ENCODE data around the gene SPX.

Gene SPX

DNA sequence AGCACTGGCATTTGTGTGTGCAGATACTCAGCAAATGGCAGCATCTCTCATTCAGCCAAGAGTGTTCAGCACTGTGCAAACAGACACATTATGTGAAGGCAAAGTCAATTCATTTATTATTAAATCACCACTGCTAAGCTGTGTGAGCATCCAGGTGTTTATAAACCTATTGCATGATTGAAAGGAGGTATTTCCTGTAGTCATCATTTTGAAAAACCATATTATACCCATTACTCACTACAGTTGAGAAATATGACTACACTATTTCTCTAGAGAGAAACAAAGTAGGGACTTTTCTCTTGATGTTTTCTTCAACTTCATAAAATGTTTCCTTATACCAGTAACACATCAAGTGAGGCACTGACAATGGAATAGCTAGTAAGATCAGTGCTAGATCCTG is 13.7 kb downstream of the SPX start:
- DNase-seq, result no peak

DNA sequence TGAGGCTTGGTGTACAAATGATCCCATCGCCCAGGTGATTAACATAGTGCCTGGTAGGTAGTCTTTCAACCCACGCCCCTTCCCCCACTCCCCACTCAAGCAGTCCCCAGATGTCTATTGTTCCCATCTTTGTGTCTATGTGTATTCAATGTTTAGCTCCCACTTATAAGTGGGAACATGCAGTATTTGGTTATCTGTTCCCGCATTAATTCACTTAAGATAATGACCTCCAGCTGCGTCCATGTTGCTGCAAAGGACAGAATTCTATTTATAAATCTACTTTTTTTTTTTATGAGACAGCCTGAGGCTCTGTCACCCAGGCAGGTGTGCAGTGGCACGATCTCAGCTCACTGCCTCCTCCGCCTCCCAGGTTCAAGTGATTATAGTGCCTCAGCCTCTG is 15.7 kb downstream of the SPX start:
- DNase-seq, result no peak

- no peak for DNase-seq
Measured at GRCh38 chr12:21542403-21542802, 16.3 kb downstream of the SPX start.

DNA sequence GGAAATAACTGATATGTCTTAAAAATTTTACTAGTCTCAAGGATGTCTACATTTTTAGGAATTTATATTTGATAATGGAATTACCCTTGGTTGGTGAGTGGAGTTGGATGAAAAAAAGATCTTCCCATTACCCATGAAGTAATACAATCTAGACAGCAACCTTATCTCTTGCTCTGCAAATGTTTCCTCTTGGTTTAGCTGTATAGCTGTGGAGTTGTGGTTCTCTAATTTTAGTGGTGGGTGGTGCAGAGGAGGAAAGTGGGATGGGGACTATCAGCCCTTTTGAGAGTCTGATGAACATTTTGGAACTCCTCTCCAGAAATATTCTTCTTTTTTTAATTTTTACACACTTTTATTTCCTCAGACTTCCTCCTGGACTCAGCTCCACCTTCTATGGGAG is 17.1 kb downstream of the SPX start:
- no peak for DNase-seq

GRCh38 chr12:21545557-21545956 is 19.5 kb downstream of the SPX start:
- no peak for DNase-seq

- no peak for DNase-seq
Measured at GRCh38 chr12:21546716-21547115, 20.6 kb downstream of the SPX start.

DNA sequence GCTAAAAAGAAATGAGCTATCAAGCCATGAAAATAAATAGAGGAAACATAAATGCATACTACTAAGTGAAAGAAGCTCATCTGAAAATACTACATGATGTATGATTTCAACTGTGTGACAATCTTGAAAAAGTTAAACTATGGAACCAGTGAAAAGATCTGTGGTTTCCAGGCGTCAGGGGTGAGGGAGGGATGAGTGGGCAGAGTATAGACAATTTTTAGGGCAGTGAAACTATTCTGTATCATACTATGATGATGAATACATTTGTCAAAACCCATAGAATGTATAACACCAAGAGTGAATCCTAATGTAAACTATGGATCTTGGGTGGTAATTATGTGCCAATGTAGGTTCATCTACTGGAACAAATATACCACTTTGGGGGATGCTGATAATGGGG is 21.3 kb downstream of the SPX start:
- DNase-seq, result no peak

GRCh38 chr12:21551841-21552465 is 25.9 kb downstream of the SPX start:
- DNase-seq, result peak; percentile 5 to 69

GRCh38 chr12:21552635-21553328 is 26.7 kb downstream of the SPX start:
- DNase-seq, result no peak

DNA sequence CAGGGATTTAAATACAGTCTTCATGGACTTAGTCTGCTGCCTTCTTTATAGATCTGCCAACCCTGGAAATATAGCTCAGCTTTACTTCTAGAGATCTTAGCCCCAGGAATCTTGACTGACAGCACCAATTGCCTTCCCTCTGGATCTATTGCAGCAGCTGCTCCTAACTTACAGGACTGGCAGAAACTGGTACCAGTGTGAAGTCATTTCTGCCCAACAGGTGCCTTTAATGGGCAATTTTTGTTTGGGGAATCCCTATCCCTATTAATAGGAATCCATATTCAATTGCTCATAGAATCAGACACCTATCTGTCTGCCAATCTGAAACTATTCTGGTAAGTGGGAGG is 27.2 kb downstream of the SPX start:
- DNase-seq, result no peak

- no peak for DNase-seq
Measured at GRCh38 chr12:21558100-21558679, 32.1 kb downstream of the SPX start.

DNA sequence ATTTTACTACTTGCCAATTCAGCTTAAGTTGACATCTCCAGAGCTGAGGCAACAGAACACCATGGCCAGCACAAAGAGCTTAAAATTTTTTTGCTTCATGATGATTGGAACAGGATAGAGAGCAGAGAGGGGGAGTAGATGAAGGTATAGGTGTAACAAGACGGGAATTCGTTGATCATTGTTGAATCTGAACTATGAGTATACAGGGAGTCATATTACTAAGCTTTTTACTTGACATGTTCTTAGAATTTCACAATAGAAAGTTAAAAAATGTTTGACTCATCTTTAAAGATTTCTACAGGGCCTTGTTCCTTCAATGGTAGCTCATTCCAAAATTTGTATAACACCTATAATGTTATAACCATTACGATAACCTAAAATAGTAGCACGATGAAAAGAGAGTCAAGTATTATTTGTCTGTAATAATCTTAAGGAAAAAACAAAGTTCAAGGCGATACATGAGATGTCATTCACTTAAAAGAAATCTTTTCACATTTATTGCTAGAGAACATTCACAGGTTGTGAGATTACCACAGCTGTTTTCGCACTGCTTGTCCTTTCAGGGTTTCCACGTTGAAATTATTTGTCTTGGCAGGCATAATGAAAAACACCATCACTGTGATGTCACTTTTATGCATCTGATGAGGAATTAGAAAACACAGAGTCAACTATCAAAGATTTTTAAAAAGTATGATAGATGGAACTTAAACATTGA is 33.9 kb downstream of the SPX start:
- no peak for DNase-seq

DNA sequence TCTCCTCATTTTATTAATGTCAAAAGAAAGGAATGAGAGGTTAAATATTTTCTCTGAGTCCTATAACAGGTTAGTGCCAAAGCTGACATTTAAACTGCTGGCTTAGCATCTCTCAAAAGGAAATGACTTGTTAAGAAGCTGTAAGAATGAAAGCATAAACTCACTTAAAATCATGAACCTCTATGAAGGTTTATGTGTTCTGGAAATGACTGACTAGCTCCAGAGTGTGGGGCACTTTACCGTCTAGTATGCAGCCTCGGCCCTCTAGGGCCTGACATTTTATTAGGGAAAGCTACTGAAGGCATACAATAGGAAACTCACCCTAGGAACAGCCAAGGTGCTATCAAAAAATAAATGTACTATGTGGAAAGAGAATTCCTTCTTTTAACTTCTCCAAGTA is 35.1 kb downstream of the SPX start:
- no peak for DNase-seq

DNA sequence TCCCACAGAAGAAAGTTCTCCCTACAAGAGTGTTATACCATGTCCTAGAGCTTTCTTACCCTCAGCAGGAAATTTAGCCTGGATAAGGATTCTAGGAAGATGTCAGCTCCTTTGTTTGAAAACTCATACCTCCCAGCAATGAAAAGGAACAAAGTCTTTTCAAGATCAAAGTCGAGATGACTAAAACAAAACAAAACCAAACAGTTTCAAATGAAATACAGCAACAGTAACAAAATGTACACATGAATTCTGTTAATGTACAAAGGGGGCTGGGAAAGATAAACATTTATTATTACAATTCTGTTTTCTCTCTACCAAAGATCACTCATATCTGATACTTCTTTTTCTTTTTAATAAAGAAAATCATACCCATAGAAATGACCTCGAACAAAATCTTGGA is 36.8 kb downstream of the SPX start:
- DNase-seq, result no peak

DNA sequence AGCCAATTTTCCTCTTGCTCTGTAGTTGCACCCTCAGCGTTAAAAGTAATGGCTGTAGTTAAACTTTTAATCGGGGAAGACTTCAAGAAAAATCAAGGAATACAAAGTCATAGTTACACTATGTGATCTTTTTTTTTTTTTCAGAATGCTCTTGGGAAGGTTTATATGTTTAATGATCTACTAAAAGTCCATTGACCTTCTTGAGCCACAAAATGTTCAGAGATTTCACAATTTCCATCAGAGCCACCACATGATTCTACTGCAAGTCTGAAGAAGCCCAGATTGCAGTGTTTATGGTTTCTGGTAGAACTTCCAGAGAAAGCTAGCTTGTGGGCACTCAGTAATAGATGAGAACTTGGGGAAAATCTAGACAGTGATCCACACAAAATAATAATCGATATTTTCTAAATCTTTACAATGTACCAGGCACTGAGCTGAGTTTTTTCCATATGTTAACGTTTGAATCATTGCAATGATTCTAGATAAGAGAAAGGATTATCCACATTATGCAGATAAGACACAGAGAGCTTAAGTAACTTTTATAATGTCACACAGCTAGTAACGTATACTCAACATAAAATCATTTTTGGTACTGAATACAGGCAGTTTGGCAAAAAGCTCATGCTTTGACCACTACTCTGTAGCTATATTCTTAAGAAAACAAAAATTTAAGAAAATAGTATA is 40.3 kb downstream of the SPX start:
- DNase-seq, result no peak

DNA sequence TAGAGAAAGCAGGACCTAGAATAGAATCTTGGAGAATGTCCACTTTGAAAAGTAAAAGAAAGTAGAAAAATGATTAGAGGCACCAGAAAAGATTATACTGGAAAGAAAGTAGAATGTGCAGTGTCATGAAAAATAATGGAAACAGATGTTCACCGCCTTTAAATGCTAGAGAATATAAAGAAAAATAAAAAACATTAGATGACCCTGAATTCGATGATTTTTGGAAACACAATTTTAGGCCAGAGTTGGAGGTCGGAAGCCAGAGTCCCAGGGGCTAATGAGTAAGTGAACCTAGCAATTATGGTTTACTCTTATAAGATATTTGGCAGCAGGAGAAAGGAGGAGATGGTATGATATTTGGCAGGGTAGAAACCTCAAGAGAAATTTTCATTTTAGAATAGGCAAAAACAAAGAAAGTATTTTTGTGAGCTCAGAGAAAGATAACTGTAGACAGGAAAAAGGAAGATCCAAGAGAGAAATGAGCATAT is 40.9 kb downstream of the SPX start:
- no peak for DNase-seq

GRCh38 chr12:21568115-21568514 is 42.0 kb downstream of the SPX start:
- no peak for DNase-seq

- no peak for DNase-seq
Measured at GRCh38 chr12:21571046-21571445, 45.0 kb downstream of the SPX start.

DNA sequence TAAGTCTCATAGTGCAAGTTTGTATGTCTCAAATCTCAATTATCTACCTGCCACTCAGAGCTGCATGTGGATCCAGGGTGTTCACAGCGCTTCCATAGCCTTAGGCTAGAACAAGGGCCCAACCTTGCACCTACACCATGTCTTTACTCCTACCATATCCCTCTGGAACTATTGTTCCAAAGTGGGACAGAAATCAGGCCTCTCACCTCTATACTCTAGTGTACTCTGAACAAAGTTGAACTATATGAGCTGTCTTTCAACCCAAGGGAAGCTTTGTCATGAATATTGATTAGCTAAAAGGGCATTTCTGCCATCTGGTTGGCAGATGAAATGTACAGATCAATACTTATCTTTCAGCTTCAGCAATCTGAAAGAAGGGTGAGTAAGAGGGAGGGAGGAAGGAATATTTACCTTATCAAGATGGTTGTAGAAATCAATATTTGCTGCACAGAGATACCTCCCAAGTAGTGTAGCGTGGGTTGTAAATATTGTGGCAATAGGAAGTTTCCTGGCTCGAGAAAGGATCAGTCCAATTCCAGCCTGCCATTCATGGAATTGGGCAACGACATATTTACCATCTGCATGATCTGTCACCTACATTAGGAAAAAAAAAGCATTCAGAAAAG is 47.8 kb downstream of the SPX start:
- DNase-seq, result no peak

GRCh38 chr12:21576431-21576830 is 50.3 kb downstream of the SPX start:
- no peak for DNase-seq

GRCh38 chr12:21577516-21577915 is 51.4 kb downstream of the SPX start:
- no peak for DNase-seq

- no peak for DNase-seq
Measured at GRCh38 chr12:21580748-21581516, 54.8 kb downstream of the SPX start.
